H1 (cell line): ENCODE measurements around the gene COG7.

Source experiments
- CBX8 ChIP-seq: fragments of 300-800, 300-1000 bp; sonication (generic); IDR thresholded peaks from 2 replicates; pipeline ENCODE4 v1.7.1; 2016; ENCODE audit warnings: low read depth, low read length, borderline replicate concordance
- HDAC2 ChIP-seq, 2 experiments: fragments of 300-600 bp in 1 of 2; sonication (generic) in 1 of 2; IDR thresholded peaks; 2 replicates each; pipeline ENCODE4 v1.6.1; 2011 to 2012; ENCODE audit warnings: low read depth in 2 of 2, low read length in 2 of 2, mild to moderate bottlenecking in 2 of 2, moderate library complexity in 2 of 2, borderline replicate concordance in 1 of 2, inconsistent platforms in 1 of 2
- KDM4A ChIP-seq: IDR thresholded peaks from one replicate; pipeline ENCODE4 v1.7.1; 2012; ENCODE audit warnings: low read depth, mild to moderate bottlenecking, moderate library complexity, low read length, inconsistent platforms; ENCODE audit not compliant: severe bottlenecking
- NRF1 ChIP-seq: IDR thresholded peaks from 2 replicates; pipeline ENCODE4 v1.6.1; 2011; ENCODE audit warnings: mild to moderate bottlenecking, low read depth, low read length, improper control_type of control experiment
- POU5F1 ChIP-seq: IDR thresholded peaks from 2 replicates; pipeline ENCODE4 v1.6.1; 2011; ENCODE audit warnings: low read depth, mild to moderate bottlenecking, low read length, moderate library complexity
- RAD21 ChIP-seq, 2 experiments: IDR thresholded peaks in 1 of 2; conservative IDR thresholded peaks in 1 of 2; 2 replicates each; pipeline ENCODE4 v1.6.1; 2011; ENCODE audit warnings: low read depth in 2 of 2, low read length in 2 of 2, improper control_type of control experiment in 1 of 2, inconsistent platforms in 1 of 2, mild to moderate bottlenecking in 1 of 2, moderate library complexity in 1 of 2
- SP2 ChIP-seq: IDR thresholded peaks from 2 replicates; pipeline ENCODE4 v1.6.1; 2012; ENCODE audit warnings: mild to moderate bottlenecking, low read length, inconsistent platforms
- SP4 ChIP-seq: IDR thresholded peaks from 2 replicates; pipeline ENCODE4 v1.6.1; 2012; ENCODE audit warnings: low read length, inconsistent platforms
- TAF7 ChIP-seq: optimal IDR thresholded peaks from 2 replicates; pipeline ENCODE3; 2011; ENCODE audit warnings: low read depth, mild to moderate bottlenecking, inconsistent platforms, low read length, moderate library complexity, borderline replicate concordance
- TBP ChIP-seq: IDR thresholded peaks from 2 replicates; pipeline ENCODE4 v1.6.1; 2011; ENCODE audit warnings: low read depth, low read length, improper control_type of control experiment
- TF ChIP-seq, protein P1 (sequence below), 3 experiments: IDR thresholded peaks; 1 replicate in 2 of 3; 2 replicates in 1 of 3; pipeline versions ENCODE4 v1.5.1 to v1.6.1; 2011; ENCODE audit warnings: low read length in 3 of 3, mild to moderate bottlenecking in 3 of 3, inconsistent platforms in 2 of 3, low read depth in 1 of 3, moderate library complexity in 1 of 3; ENCODE audit not compliant: insufficient read depth in 1 of 3; ENCODE audit errors: control extremely low read depth in 1 of 3

DNA sequence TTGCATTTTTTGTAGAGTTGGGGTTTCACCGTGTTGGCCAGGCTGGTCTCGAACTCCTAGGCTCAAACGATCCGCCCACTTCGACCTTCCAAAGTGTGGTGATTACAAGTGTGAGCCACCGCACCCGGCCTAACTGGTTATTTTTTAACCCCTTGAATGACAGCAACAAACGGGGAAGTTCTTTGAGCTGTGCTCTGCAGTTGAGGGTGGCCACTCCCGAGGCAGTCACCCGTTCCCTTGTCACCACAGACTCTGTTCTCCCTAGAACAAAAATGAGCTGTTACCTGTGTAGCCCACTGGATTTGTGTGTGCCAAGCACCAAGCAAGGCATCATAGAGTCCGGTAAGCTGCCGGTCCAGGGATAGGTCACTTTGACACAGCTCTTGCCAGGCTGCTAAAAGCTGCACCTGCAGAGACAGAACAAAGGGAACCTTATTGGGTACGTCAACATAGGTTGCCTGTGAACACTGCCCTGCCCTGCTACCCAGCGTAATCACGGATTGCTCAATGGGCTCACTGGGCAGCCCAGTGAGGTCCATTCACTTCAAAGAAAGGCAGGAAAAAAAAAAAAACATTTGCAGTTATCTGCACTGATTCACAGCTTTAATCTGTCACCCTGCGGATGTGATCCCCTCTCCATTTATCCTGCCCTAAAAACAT lies 19.6 kb downstream of the COG7 start:
- no peak for TF ChIP-seq HDAC2 (IDR thresholded peaks at IDR 0.05; ENCODE audit: borderline replicate concordance in 1 of 2, low read depth in 2 of 2, low read length in 2 of 2)
- TF ChIP-seq RAD21 (IDR thresholded peaks at IDR 0.05 in 1 of 2, conservative IDR thresholded peaks at IDR 0.05 in 1 of 2; ENCODE audit: low read depth in 2 of 2, low read length in 2 of 2) = no peak
- no peak for TF ChIP-seq SP4
- TF ChIP-seq, protein P1, sequence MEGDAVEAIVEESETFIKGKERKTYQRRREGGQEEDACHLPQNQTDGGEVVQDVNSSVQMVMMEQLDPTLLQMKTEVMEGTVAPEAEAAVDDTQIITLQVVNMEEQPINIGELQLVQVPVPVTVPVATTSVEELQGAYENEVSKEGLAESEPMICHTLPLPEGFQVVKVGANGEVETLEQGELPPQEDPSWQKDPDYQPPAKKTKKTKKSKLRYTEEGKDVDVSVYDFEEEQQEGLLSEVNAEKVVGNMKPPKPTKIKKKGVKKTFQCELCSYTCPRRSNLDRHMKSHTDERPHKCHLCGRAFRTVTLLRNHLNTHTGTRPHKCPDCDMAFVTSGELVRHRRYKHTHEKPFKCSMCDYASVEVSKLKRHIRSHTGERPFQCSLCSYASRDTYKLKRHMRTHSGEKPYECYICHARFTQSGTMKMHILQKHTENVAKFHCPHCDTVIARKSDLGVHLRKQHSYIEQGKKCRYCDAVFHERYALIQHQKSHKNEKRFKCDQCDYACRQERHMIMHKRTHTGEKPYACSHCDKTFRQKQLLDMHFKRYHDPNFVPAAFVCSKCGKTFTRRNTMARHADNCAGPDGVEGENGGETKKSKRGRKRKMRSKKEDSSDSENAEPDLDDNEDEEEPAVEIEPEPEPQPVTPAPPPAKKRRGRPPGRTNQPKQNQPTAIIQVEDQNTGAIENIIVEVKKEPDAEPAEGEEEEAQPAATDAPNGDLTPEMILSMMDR (IDR thresholded peaks at IDR 0.05; ENCODE audit: control extremely low read depth in 1 of 3, insufficient read depth in 1 of 3, low read depth in 1 of 3, low read length in 3 of 3) = no peak
- TF ChIP-seq TBP = no peak
- no peak for TF ChIP-seq NRF1
- TF ChIP-seq TAF7 = no peak
- TF ChIP-seq SP2 = no peak
- TF ChIP-seq CBX8 = no peak
- no peak for TF ChIP-seq POU5F1
- no peak for TF ChIP-seq KDM4A
